Mesothelial cell of epicardium (in vitro differentiated cells): ENCODE measurements around the gene PURA. TPM values are rescaled to one million over a fixed set of nuclear protein-coding genes. Genes with fewer than 3 reads are reported as not detected.
A peak's percentile ranks its signal among the peaks of the same experiment; 100 is the strongest.

Experiments used
- DNase-seq, 2 experiments: peaks; one replicate each; pipeline ENCODE4 v3.0.0; 2021; ENCODE audit warnings: low spot score in 2 of 2; ENCODE audit not compliant: unreplicated experiment in 2 of 2
- H3K27ac Mint-ChIP-seq: 2 replicates; pipeline ENCODE4 v1.8.0; 2021; ENCODE audit warnings: mixed read lengths
- H3K27me3 Mint-ChIP-seq: 2 replicates; pipeline ENCODE4 v1.8.0; 2021; ENCODE audit warnings: low read depth, mixed read lengths
- H3K36me3 Mint-ChIP-seq: 2 replicates; pipeline ENCODE4 v1.8.0; 2021; ENCODE audit warnings: mixed read lengths
- H3K4me1 Mint-ChIP-seq: 2 replicates; pipeline ENCODE4 v1.8.0; 2021; ENCODE audit warnings: mixed read lengths
- H3K4me3 Mint-ChIP-seq: 2 replicates; pipeline ENCODE4 v1.8.0; 2021; ENCODE audit warnings: mild to moderate bottlenecking, moderate library complexity, mixed read lengths
- H3K9me3 Mint-ChIP-seq: 2 replicates; pipeline ENCODE4 v1.8.0; 2021; ENCODE audit warnings: mixed read lengths
- CTCF ChIP-seq: fragments of 200-600 bp; sonication (generic); IDR thresholded peaks from one replicate; pipeline ENCODE4 v1.5.0; 2021; ENCODE audit warnings: antibody characterized with exemption; ENCODE audit not compliant: unreplicated experiment
- total RNA-seq: library from RNA; stranded (reverse); gene quantifications from 3 replicates; pipeline ENCODE4 v1.2.1, GENCODE V29; 2021

The PURA gene
- total RNA-seq, 1 donor from 2014 or later = 8.3 TPM

GRCh38 chr5:140106805-140107311 lies 7.1 kb upstream of the PURA start:
- peaks cover 25% of the 10 kb centered on the region for H3K4me1 Mint-ChIP-seq
- peak overlapping the region; percentile 97 for H3K27ac Mint-ChIP-seq
- H3K4me3 Mint-ChIP-seq = peak overlapping the region; percentile 78
- no peak for DNase-seq
- H3K27me3 Mint-ChIP-seq = peaks cover 79% of the 10 kb centered on the region
- TF ChIP-seq CTCF = no peak
- H3K9me3 Mint-ChIP-seq = no peaks in the 10 kb centered on the region
- H3K36me3 Mint-ChIP-seq = no peaks in the 10 kb centered on the region

- Mint-ChIP-seq H3K27me3 (peaks cover 82% of the 10 kb centered on the region), H3K4me3 (peak overlapping the region; percentile 78), H3K27ac (peak overlapping the region; percentile 97), H3K4me1 (peaks cover 25% of the 10 kb centered on the region), H3K36me3 (no peaks in the 10 kb centered on the region), H3K9me3 (no peaks in the 10 kb centered on the region)
- peak; percentile 80 to 90 for DNase-seq
- no peak for TF ChIP-seq CTCF
Measured at GRCh38 chr5:140107312-140108092, 6.4 kb upstream of the PURA start.

GRCh38 chr5:140108093-140109017 lies 5.6 kb upstream of the PURA start:
- H3K27ac Mint-ChIP-seq = peak overlapping the region; percentile 82
- no peak for TF ChIP-seq CTCF
- H3K4me3 Mint-ChIP-seq = peak overlapping the region; percentile 78
- H3K4me1 Mint-ChIP-seq = peaks cover 31% of the 10 kb centered on the region
- no peaks in the 10 kb centered on the region for H3K36me3 Mint-ChIP-seq
- H3K9me3 Mint-ChIP-seq = no peaks in the 10 kb centered on the region
- DNase-seq = no peak
- H3K27me3 Mint-ChIP-seq = peaks cover 85% of the 10 kb centered on the region

GRCh38 chr5:140109018-140109758 lies 4.7 kb upstream of the PURA start:
- H3K9me3 Mint-ChIP-seq = no peaks in the 10 kb centered on the region
- peaks cover 81% of the 10 kb centered on the region for H3K27me3 Mint-ChIP-seq
- H3K27ac Mint-ChIP-seq = no peak overlapping the region
- peak in 1 of 2 experiments; percentile 40 for DNase-seq
- no peaks in the 10 kb centered on the region for H3K36me3 Mint-ChIP-seq
- peak overlapping the region; percentile 78 for H3K4me3 Mint-ChIP-seq
- H3K4me1 Mint-ChIP-seq = peaks cover 34% of the 10 kb centered on the region
- TF ChIP-seq CTCF = no peak
